ENCODE data around the gene MYL2. TPM values are rescaled to one million over a fixed set of nuclear protein-coding genes. Genes with fewer than 3 reads are reported as not detected.

Gene MYL2
- polyA plus RNA-seq, 1 donor (not counting 4 experiments of a cell fraction or from before 2014, with no cell fraction given): 0.08 TPM

DNA sequence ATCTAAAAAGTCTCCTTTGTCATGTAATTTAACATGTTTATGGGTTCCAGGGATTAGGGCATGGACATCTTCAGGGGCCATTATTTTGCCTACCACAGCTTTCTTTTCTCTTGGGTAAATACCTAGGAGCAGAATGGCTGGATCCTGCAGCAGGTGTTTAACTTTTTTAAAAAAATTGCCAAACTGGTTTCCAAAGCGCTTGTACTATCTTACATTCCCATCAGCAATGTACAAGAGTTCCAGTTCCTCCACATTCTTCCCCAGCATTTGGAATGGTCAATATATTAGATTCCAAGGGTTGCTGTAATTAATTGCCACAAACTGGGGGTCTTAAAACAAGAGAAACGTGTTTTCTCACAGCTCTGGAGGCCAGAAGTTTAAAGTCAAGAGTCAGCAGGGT, 27.7 kb upstream of the MYL2 start:
- Histone ChIP-seq H4K20me1 (ENCODE audit: control insufficient read depth, extremely low read depth, insufficient read depth, low read length) (no peaks in the 10 kb centered on the region), H3K4me2 (ENCODE audit: control insufficient read depth, extremely low read depth, insufficient read depth, low read depth, low read length) (no peak overlapping the region), H2AFZ (ENCODE audit: control insufficient read depth, low read length) (no peak overlapping the region), H3K9ac (ENCODE audit: control insufficient read depth, extremely low read depth, insufficient read depth, low read length) (no peak overlapping the region), H3K79me2 (ENCODE audit: control insufficient read depth, insufficient read depth, low read length) (no peaks in the 10 kb centered on the region), H3K27me3 (ENCODE audit: control insufficient read depth, extremely low read depth, insufficient read depth, low read length) (no peaks in the 10 kb centered on the region), H3K27ac (ENCODE audit: control insufficient read depth, insufficient read depth, low read length) (no peak overlapping the region), H3K4me3 (ENCODE audit: control insufficient read depth in 2 of 3, extremely low read depth in 1 of 3, insufficient read depth in 2 of 3, low read depth in 1 of 3, low read length in 3 of 3) (no peak overlapping the region), H3K4me1 (ENCODE audit: control insufficient read depth, extremely low read depth, insufficient read depth, low read length) (no peaks in the 10 kb centered on the region), H3K36me3 (ENCODE audit: control insufficient read depth in 2 of 2, extremely low read depth in 1 of 2, insufficient read depth in 2 of 2, low read length in 2 of 2) (no peaks in the 10 kb centered on the region), H3K9me1 (ENCODE audit: control insufficient read depth, extremely low read depth, insufficient read depth, low read length) (no peaks in the 10 kb centered on the region), H3K9me3 (ENCODE audit: control insufficient read depth, low read depth, low read length) (no peaks in the 10 kb centered on the region)
- dilution Hi-C loops (cut with MboI; ENCODE audit: extremely low pct_ligation_motif_present, low sequenced_read_pairs): no loop called here
- DNase-seq (ENCODE audit: low read depth, low spot score) (no peak), FAIRE-seq (no peak)
- no peak for TF ChIP-seq EZH2 (IDR thresholded peaks at IDR 0.05; ENCODE audit: low read length)
- TF ChIP-seq, protein P1, sequence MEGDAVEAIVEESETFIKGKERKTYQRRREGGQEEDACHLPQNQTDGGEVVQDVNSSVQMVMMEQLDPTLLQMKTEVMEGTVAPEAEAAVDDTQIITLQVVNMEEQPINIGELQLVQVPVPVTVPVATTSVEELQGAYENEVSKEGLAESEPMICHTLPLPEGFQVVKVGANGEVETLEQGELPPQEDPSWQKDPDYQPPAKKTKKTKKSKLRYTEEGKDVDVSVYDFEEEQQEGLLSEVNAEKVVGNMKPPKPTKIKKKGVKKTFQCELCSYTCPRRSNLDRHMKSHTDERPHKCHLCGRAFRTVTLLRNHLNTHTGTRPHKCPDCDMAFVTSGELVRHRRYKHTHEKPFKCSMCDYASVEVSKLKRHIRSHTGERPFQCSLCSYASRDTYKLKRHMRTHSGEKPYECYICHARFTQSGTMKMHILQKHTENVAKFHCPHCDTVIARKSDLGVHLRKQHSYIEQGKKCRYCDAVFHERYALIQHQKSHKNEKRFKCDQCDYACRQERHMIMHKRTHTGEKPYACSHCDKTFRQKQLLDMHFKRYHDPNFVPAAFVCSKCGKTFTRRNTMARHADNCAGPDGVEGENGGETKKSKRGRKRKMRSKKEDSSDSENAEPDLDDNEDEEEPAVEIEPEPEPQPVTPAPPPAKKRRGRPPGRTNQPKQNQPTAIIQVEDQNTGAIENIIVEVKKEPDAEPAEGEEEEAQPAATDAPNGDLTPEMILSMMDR (optimal IDR thresholded peaks at IDR 0.05 in 1 of 3, IDR thresholded peaks at IDR 0.05 in 1 of 3, conservative IDR thresholded peaks at IDR 0.05 in 1 of 3; ENCODE audit: extremely low read depth in 1 of 3, insufficient read depth in 2 of 3, low read length in 3 of 3): no peak

DNA sequence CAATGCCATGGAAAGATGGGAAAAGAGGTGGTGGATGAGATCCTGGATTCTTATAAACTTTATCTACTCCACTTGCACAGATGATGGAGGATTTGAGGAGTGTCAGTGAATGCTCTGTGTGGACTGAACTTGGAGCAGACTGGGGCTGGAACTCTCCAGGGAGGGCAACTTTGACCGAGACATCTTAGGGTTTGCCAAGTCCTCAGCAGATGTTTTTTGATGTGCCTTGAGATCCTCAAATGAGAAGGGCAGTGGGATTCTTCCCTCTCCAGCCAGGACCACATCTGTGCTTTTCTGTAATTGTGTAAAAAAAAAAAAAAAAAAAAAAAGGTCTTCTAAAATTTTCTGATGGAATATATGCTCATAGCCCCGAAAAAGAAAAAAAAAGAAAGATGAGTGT, 23.0 kb upstream of the MYL2 start:
- no peak for TF ChIP-seq EZH2 (IDR thresholded peaks at IDR 0.05; ENCODE audit: low read length)
- TF ChIP-seq, protein P1 (optimal IDR thresholded peaks at IDR 0.05 in 1 of 3, IDR thresholded peaks at IDR 0.05 in 1 of 3, conservative IDR thresholded peaks at IDR 0.05 in 1 of 3; ENCODE audit: extremely low read depth in 1 of 3, insufficient read depth in 2 of 3, low read length in 3 of 3): no peak

More for the DNA sequence above, 23.0 kb upstream of the MYL2 start:
- FAIRE-seq: no peak
- Histone ChIP-seq H3K36me3 (ENCODE audit: control insufficient read depth in 2 of 2, extremely low read depth in 1 of 2, insufficient read depth in 2 of 2, low read length in 2 of 2) (no peaks in the 10 kb centered on the region), H3K27ac (ENCODE audit: control insufficient read depth, insufficient read depth, low read length) (no peak overlapping the region), H3K27me3 (ENCODE audit: control insufficient read depth, extremely low read depth, insufficient read depth, low read length) (no peaks in the 10 kb centered on the region), H3K79me2 (ENCODE audit: control insufficient read depth, insufficient read depth, low read length) (no peaks in the 10 kb centered on the region), H4K20me1 (ENCODE audit: control insufficient read depth, extremely low read depth, insufficient read depth, low read length) (no peaks in the 10 kb centered on the region), H2AFZ (ENCODE audit: control insufficient read depth, low read length) (no peak overlapping the region), H3K9ac (ENCODE audit: control insufficient read depth, extremely low read depth, insufficient read depth, low read length) (no peak overlapping the region), H3K4me1 (ENCODE audit: control insufficient read depth, extremely low read depth, insufficient read depth, low read length) (no peaks in the 10 kb centered on the region), H3K4me3 (ENCODE audit: control insufficient read depth in 2 of 3, extremely low read depth in 1 of 3, insufficient read depth in 2 of 3, low read depth in 1 of 3, low read length in 3 of 3) (no peak overlapping the region), H3K9me3 (ENCODE audit: control insufficient read depth, low read depth, low read length) (no peaks in the 10 kb centered on the region), H3K4me2 (ENCODE audit: control insufficient read depth, extremely low read depth, insufficient read depth, low read depth, low read length) (no peak overlapping the region), H3K9me1 (ENCODE audit: control insufficient read depth, extremely low read depth, insufficient read depth, low read length) (no peaks in the 10 kb centered on the region)
- no peak for DNase-seq (ENCODE audit: low read depth, low spot score)
- dilution Hi-C loops (cut with MboI; ENCODE audit: extremely low pct_ligation_motif_present, low sequenced_read_pairs): no loop called here
